Measurements from ENCODE around the gene TMEM171.

DNA sequence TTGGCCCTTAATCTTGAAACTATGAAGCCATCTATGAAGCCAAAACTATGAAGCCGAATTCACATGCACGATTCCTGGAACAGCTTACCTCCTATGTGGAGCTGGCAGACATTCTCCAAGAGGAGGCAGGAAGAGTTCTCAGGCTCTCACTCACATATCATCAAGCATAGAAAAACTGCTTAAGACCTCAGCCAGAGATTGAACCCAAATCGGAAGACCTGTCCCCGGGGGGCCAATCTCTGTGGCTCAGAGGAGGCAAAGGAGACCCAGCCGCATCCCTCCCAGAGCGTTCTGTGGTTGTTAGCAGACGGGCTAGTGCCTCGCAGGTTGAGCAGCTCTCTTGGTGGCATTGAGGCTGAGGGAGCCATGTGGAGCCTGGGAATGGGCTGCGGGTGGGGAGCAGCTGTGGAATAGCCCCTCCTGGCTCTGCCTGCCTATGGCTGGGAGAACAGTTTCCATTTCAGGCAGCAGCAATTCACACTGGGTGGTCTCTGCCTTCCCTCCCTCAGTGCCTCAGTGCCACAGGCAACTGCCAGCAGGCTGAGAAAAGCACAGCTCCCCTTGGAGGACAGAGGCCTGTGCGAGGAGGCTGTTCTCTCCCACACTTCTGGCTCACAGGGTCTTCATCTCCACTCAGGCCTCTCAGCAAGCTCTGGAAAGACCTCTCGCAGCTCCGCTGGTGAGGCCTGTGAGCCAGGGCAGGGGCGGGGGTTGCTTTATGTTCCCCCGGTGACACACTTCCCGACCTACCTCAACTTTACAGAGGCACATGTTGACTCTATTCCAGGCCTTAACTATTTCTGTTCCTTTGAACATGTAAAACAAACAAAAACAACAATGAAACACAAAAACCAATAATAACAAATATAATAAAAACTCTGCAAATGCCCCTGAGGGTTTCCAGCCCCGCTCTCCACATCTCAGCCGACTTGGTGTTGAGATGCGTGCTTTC, 35.2 kb downstream of the TMEM171 start:
- TF ChIP-seq, protein P1, sequence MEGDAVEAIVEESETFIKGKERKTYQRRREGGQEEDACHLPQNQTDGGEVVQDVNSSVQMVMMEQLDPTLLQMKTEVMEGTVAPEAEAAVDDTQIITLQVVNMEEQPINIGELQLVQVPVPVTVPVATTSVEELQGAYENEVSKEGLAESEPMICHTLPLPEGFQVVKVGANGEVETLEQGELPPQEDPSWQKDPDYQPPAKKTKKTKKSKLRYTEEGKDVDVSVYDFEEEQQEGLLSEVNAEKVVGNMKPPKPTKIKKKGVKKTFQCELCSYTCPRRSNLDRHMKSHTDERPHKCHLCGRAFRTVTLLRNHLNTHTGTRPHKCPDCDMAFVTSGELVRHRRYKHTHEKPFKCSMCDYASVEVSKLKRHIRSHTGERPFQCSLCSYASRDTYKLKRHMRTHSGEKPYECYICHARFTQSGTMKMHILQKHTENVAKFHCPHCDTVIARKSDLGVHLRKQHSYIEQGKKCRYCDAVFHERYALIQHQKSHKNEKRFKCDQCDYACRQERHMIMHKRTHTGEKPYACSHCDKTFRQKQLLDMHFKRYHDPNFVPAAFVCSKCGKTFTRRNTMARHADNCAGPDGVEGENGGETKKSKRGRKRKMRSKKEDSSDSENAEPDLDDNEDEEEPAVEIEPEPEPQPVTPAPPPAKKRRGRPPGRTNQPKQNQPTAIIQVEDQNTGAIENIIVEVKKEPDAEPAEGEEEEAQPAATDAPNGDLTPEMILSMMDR (IDR thresholded peaks at IDR 0.05; ENCODE audit: low read depth, low read length) = no peak
- TF ChIP-seq POLR2A (IDR thresholded peaks at IDR 0.05; ENCODE audit: extremely low read depth, insufficient read length) = no peak
- TF ChIP-seq MAX (IDR thresholded peaks at IDR 0.05; ENCODE audit: low read depth, low read length) = no peak
- no peak for TF ChIP-seq MYC (IDR thresholded peaks at IDR 0.05; ENCODE audit: low read depth, low read length)
